Esophagus (tissue), 2 donors: Measurements from ENCODE around the gene GPI. TPM values are rescaled to one million over a fixed set of nuclear protein-coding genes. Genes with fewer than 3 reads are reported as not detected.
"Not testable (repeated sequence)": the region's sequence is repeated elsewhere in the genome, so short reads cannot be mapped to it uniquely, and the experiment has no call there.

Experiments
- H3K27ac ChIP-seq, 2 donors: one replicate each; pipeline ENCODE4 v1.5.1; 2013; ENCODE audit warnings: low read depth in 2 of 2, mild to moderate bottlenecking in 2 of 2, inconsistent platforms in 1 of 2, low read length in 1 of 2, moderate library complexity in 1 of 2
- H3K27me3 ChIP-seq, 2 donors: one replicate each; pipeline ENCODE4 v1.6.1; 2013; ENCODE audit warnings: low read length in 2 of 2, control low read depth in 1 of 2, mild to moderate bottlenecking in 1 of 2; ENCODE audit not compliant: insufficient read depth in 2 of 2, control insufficient read depth in 1 of 2
- H3K36me3 ChIP-seq, 2 donors: one replicate each; pipeline ENCODE4 v1.6.1; 2013; ENCODE audit warnings: low read length in 1 of 2; ENCODE audit not compliant: control insufficient read depth in 2 of 2, insufficient read depth in 2 of 2
- H3K4me1 ChIP-seq, 2 donors: one replicate each; pipeline ENCODE4 v1.6.1; 2013; ENCODE audit warnings: low read length in 1 of 2; ENCODE audit not compliant: control insufficient read depth in 2 of 2, insufficient read depth in 2 of 2
- H3K4me3 ChIP-seq, 2 donors: one replicate each; pipeline ENCODE4 v1.5.1; 2013; ENCODE audit warnings: low read length in 2 of 2, mild to moderate bottlenecking in 2 of 2, low read depth in 1 of 2, moderate library complexity in 1 of 2
- H3K9me3 ChIP-seq, 2 donors: one replicate each; pipeline ENCODE4 v1.6.1; 2013; ENCODE audit warnings: mild to moderate bottlenecking in 2 of 2, low read depth in 1 of 2, low read length in 1 of 2, moderate library complexity in 1 of 2; ENCODE audit not compliant: control insufficient read depth in 2 of 2, insufficient read depth in 1 of 2
- WGBS, 2 donors: extraction: QIAGEN DNeasy Blood & Tissue Kit; methylation state at CpG; one replicate each; pipeline ENCODE4 v1.1.7; 2013; 5-methylcytosine and 5-hydroxymethylcytosine counted together
- polyA plus RNA-seq, 2 donors: library from polyadenylated mRNA; stranded (reverse); fragments of 200-250 nt; gene quantifications; one replicate each; pipeline ENCODE4 v1.2.3, GENCODE V29; 2013
- donor health status: healthy with polysubstance abuse.
- donor health status: Bipolar disorder and iron deficiency.

Gene GPI
- polyA plus RNA-seq, 2 donors: 64.3 to 125 TPM

DNA sequence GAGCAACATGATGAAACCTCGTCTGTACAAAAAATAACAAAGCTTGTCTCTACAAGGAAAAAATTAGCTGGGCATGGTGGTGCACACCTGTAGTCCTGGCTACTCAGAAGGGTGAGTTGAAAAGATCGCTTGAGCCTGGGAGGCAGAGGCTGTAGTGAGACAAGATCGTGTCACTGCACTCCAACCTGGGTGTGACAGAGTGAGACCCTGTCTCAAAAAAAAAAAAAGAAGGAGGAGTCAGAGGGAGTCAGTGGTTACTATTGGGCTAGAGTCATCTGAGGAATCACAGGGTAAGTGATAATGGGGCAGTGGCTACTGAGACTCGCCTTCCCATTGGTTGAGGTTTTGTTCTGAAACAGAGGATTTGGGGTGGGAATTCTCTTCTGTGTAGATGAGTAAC lies 1.9 kb upstream of the GPI start:
- no peaks in the 10 kb centered on the region for H3K27me3 ChIP-seq
- WGBS, 2 donors: 79 to 81% methylated on average over 4 of the region's 4 CpGs

DNA sequence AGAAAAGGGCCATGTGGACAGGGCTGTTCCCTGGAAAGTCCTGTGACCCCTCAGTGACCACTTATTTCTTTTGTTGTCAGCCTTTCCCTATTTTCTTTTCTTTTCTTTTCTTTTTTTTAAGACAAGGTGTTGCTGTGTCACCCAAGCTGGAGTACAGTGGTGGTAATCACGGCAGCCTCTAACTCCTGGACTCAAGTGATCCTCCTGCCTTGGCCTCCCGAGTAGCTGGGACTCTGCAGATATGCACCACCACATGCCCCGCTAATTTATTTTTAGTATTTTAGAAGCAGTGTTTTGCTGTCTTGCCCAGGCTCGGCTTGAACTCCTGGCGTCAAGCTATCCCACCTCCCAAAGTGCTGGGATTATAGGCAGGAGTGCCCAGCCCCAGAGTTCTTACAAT lies 1.1 kb upstream of the GPI start:
- no peak overlapping the region for H3K27ac ChIP-seq
- H3K9me3 ChIP-seq: no peaks in the 10 kb centered on the region
- peaks cover 0 to 18% of the 10 kb centered on the region in 2 donors for H3K36me3 ChIP-seq
- H3K4me3 ChIP-seq: no peak overlapping the region
- 97 to 99% methylated on average over 5 of the region's 5 CpGs for WGBS, 2 donors
- peaks cover 5 to 25% of the 10 kb centered on the region in 2 donors for H3K4me1 ChIP-seq
- no peaks in the 10 kb centered on the region for H3K27me3 ChIP-seq

More for the DNA sequence above, 1.9 kb upstream of the GPI start:
- Histone ChIP-seq H3K27ac (no peak overlapping the region), H3K36me3 (peaks cover 0 to 11% of the 10 kb centered on the region in 2 donors), H3K4me3 (no peak overlapping the region), H3K9me3 (no peaks in the 10 kb centered on the region), H3K4me1 (peaks cover 5 to 30% of the 10 kb centered on the region in 2 donors)

DNA sequence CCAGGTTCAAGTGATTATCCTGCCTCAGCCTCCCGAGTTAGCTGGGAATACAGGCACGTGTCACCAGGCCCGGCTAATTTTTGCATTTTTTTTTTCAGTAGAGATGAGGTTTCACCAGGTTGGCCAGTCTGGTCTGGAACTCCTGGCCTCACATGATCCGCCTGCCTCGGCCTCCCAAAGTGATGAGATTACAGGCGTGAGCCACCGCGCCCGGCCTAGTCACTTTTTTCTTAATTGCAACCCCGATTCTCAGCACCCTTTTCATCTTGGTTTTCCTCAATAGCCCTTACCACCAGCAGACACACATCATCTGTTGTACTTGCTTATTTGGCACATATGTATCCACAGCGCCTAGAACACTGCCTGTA lies 550 bp upstream of the GPI start:
- H3K4me3 ChIP-seq: peak overlapping the region; percentile 66 to 90
- peaks cover 0 to 18% of the 10 kb centered on the region in 2 donors for H3K36me3 ChIP-seq
- peaks cover 5 to 25% of the 10 kb centered on the region in 2 donors for H3K4me1 ChIP-seq

DNA sequence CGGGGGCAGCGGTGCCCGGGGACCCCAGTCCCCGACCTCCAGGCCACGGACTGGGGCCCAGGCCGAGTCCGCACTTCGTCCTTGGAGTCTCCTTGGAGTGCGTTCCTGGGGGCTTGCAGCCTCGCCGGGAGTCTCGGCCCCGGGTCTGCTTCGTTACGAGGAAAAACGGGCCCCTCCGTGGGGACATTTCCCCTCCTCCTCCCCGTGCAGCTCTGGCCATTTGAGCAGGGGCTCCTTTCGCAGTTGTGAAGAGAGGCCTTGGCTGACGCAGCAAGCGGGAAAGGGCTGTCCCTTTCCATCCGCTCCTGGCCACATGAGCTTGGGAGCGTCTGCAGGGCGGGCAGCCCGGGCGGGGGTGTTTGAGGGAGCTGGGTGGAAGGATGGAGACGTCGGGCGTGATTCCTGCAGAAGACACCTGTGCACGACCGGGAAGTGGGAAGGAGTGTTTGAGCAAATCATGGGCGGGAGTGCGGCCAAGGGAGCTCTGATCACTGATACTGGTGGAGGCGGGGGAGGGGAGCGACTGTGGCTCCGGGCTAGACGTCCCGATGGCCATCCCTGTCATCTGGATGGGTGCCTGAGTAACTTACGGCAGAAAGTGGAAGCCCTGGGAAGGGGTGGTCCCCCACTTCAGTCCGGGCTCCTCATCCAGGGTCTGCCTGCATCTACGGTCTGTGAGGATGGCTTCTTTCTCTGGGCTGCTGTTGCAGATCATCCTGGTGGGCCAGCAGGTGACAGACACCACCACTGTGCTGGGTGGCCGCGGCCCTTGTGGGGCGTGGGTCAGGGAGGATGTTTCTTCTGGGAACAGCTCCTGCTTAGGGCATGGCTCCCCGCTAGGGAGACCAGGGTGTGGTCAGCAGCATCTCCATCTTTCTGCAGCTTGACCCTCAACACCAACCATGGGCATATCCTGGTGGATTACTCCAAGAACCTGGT lies 736 bp downstream of the GPI start:
- peak overlapping the region; percentile 66 to 90 for H3K4me3 ChIP-seq
- H3K27ac ChIP-seq: peak overlapping the region; percentile 69 to 87
- no peaks in the 10 kb centered on the region for H3K9me3 ChIP-seq
- H3K36me3 ChIP-seq: peaks cover 4 to 28% of the 10 kb centered on the region in 2 donors
- no peaks in the 10 kb centered on the region for H3K27me3 ChIP-seq
- H3K4me1 ChIP-seq: peaks cover 5 to 21% of the 10 kb centered on the region in 2 donors
- 5 to 6% methylated on average over 45 of the region's 45 CpGs for WGBS, 2 donors

More for the DNA sequence above, 550 bp upstream of the GPI start:
- Histone ChIP-seq H3K27me3 (no peaks in the 10 kb centered on the region), H3K27ac (peak overlapping the region; percentile 78 to 87), H3K9me3 (no peaks in the 10 kb centered on the region)
- WGBS, 2 donors: 61 to 64% methylated on average over 11 of the region's 11 CpGs

DNA sequence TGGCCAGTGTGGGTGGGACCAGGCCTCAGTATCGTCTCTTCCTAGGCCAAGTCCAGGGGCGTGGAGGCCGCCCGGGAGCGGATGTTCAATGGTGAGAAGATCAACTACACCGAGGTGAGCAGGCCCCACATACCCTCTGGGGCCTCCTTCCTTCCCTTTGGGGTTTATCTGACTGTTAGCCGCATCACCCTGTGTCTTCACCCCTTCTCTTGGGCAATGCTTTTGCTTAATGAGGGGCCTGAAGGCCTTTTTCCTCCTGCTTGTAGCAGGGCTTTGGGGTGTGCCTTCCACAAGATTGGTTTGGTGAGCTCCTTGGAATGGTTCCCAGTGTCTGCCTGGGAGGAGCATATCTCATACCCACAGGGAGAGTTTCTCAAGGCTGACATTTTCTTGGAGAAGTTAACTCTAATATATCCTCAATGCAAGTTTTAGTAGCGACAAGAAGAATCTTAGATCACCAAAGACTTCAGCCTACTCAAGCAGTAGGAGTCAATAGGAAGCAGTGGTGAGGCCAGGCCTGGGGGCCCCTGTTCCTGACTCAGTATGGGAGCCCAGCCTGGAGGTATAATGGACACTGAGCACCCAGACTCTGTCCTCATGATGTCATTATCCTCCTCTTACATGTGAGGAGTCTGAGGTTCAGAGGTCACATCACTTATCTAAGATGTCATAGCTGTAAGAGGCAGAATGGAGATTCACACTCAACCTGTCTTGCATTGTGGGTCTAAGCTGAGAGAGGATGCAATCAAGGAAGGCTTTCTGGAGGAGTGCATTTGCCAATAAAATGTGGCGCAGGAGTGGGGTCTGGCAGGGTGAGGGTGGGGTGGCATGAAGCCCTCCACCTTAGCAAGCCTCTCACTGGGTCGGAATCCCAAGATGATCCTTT lies 2.0 kb downstream of the GPI start:
- Histone ChIP-seq H3K36me3 (peaks cover 4 to 30% of the 10 kb centered on the region in 2 donors), H3K4me1 (peaks cover 5 to 21% of the 10 kb centered on the region in 2 donors), H3K4me3 (peak overlapping the region; percentile 66 to 90), H3K27ac (peak overlapping the region in 1 of 2 donors; percentile 69), H3K27me3 (no peaks in the 10 kb centered on the region), H3K9me3 (no peaks in the 10 kb centered on the region)
- 69 to 82% methylated on average over 10 of the region's 10 CpGs for WGBS, 2 donors

DNA sequence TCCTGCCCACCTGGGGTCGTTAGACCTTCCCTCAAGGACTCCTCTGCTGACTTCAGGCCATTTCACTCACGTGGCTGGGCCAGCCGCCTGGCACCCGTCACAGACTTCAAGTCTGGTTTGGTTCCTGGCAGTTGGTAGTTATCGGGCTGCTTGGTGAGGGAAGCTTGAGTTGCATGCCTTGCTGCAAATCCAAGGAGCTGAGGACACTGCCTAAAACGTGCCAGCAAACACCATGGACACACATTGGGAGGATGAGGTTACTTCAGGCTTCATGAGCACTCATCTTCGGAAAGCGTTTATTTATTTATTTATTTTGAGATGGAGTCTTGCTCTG lies 2.6 kb downstream of the GPI start:
- Histone ChIP-seq H3K27me3 (no peaks in the 10 kb centered on the region), H3K4me1 (peaks cover 5 to 21% of the 10 kb centered on the region in 2 donors), H3K27ac (no peak overlapping the region), H3K4me3 (no peak overlapping the region), H3K36me3 (peaks cover 4 to 30% of the 10 kb centered on the region in 2 donors), H3K9me3 (no peaks in the 10 kb centered on the region)
- 86 to 87% methylated on average over 8 of the region's 8 CpGs for WGBS, 2 donors

DNA sequence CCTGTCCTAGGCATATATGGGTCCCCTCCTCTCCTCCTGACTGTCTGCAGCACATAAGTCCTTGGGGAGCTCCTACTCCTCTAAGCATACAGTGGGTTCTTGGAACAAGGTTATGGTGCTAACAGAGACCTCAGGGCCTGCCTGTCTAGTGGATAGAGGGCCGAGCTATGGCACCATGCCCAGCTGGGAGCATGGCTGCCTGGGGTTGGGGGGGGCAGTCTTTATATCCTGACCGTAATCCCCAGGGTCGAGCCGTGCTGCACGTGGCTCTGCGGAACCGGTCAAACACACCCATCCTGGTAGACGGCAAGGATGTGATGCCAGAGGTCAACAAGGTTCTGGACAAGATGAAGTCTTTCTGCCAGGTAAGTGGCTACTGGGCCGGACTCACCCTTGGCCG lies 3.3 kb downstream of the GPI start:
- H3K27ac ChIP-seq: no peak overlapping the region
- H3K36me3 ChIP-seq: peaks cover 4 to 30% of the 10 kb centered on the region in 2 donors
- H3K9me3 ChIP-seq: no peaks in the 10 kb centered on the region
- WGBS, 2 donors: 83 to 91% methylated on average over 10 of the region's 10 CpGs
- no peak overlapping the region for H3K4me3 ChIP-seq
- peaks cover 5 to 21% of the 10 kb centered on the region in 2 donors for H3K4me1 ChIP-seq
- H3K27me3 ChIP-seq: no peaks in the 10 kb centered on the region

DNA sequence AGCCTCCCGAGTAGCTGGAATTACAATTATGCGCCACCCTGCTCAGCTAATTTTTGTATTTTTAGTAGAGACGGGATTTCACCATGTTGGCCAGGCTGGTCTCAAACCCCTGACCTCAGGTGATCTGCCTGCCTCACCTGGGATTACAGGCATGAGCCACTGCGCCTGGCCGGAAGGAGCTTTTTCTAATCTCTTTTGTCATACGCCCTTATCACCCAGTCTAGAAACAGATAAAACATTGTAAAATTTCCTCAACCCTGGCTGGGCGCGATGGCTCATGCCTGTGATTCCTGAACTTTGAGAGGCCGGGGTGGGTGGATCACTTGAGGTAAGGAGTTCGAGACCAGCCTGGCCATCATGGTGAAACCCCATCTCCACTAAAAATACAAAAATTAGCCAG lies 4.2 kb downstream of the GPI start:
- H3K27ac ChIP-seq, H3K9me3 ChIP-seq, H3K27me3 ChIP-seq, H3K4me3 ChIP-seq: not testable (repeated sequence)
- 90 to 95% methylated on average over 10 of the region's 10 CpGs for WGBS, 2 donors
- peaks cover 4 to 30% of the 10 kb centered on the region in 2 donors for H3K36me3 ChIP-seq
- peaks cover 5 to 21% of the 10 kb centered on the region in 2 donors for H3K4me1 ChIP-seq

DNA sequence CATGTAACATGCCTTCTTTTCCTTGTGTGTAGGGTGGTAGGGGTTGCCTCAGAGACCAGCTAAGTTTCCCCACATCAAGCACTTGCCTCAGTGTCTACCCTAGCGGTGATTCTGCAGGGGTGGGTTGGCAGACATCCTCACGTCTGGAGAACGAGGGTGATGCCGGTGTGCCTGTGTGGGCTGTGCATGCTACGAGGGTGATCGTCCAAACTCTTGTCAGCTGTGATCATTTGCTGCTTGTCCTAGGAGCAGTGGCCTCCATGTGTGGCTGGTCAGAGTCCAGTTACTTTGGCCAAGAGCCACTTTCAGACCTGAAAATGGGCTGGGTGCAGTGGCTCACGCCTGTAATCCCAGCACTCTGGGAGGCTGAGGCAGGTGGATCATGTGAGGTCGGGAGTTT lies 5.1 kb downstream of the GPI start:
- H3K27ac ChIP-seq: no peak overlapping the region
- peaks cover 4 to 30% of the 10 kb centered on the region in 2 donors for H3K36me3 ChIP-seq
- no peaks in the 10 kb centered on the region for H3K9me3 ChIP-seq
- WGBS, 2 donors: 82 to 87% methylated on average over 8 of the region's 8 CpGs
- no peaks in the 10 kb centered on the region for H3K27me3 ChIP-seq
- no peak overlapping the region for H3K4me3 ChIP-seq
- peaks cover 5 to 18% of the 10 kb centered on the region in 2 donors for H3K4me1 ChIP-seq
